GM18873 (cell line): ENCODE measurements around the gene RNU1-2.
"Not testable (repeated sequence)": the region's sequence is repeated elsewhere in the genome, so short reads cannot be mapped to it uniquely, and the experiment has no call there.

Experiments
- ATAC-seq: cut with Tn5 transposase; IDR thresholded peaks from one replicate; pipeline ENCODE4 v1.9.1; 2021; ENCODE audit warnings: mild to moderate bottlenecking, moderate library complexity, moderate number of reproducible peaks; ENCODE audit not compliant: unreplicated experiment, low FRiP score

The RNU1-2 gene

DNA sequence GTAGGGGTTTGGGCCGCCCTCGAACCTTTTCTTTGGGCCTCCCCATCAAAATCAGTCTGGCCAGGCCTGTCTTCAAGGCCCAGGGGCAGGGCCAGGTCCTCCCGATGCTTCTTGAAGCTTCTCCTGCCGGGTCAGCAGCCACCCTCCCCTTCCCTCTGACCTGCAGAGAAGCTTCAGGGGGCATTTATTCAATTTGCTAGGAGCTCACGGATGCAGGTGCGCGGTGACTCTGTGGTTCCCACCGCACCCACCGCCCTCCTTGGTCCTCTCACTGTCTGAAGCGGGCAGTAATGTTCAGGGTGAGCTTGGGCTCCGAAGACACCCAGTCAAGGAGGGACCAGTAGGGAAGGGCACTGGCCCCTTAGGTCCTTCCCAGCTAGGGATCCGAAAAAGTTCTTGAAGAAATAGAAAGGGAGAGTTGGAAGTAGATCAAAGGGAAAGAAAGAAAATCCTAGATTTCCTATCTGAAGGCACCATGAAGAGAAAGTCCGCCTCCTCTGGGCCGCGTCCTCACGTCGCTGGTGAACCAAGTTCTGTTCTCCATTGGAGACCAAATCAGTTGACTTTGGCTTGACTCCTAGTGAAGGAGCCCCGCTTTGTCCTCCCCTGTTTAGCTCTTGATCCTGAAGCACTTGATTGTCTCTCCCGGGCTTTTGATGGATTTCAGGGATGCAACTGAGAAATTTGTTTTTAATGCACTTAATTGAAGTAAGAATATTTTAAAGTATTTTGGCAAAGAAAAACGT lies 8.7 kb upstream of the RNU1-2 start:
- ATAC-seq: no peak

DNA sequence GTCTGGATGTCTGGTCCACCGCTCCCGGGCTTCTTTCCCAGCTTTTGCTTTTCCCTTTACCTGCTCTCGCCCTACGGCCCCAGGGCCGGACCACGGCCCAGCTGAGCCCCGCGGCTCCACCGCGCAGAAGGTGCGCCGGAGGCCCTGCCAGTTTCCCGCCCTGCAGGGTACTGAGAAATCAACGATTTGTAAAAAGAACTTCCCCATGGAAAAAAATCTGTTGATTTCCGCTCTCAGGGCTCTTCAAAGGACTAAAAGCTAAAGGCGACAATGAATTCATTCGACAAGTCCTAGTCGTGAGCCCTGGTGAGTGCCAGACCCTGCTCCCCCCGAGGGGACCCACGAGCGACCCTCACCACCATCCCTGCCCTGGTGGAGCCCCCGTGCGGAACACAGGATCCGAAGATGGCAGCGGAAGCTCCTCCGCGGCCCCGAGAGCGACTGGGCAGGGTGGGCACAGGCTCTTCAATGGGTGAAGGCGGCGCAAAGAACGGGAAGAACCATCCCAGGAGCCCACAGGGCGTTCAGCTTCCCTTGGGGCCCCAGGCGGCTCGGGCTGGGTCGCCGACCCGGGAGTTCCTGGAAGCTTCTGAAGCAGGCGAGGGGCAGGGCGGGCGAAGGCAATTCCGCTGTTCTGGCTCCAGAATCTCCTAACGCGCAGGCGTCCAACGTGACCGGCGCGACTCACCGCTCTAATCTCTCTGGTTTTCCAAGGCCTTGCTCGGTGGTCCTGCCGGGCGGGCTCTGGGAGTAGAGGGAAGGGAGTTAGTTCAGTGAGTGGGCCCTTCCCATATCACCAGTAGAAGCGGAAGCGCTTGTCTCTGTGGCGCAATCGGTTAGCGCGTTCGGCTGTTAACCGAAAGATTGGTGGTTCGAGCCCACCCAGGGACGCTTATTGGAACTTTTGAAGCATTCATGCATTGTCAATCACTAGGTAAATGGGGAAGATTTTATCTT lies 6.6 kb upstream of the RNU1-2 start:
- no peak for ATAC-seq

DNA sequence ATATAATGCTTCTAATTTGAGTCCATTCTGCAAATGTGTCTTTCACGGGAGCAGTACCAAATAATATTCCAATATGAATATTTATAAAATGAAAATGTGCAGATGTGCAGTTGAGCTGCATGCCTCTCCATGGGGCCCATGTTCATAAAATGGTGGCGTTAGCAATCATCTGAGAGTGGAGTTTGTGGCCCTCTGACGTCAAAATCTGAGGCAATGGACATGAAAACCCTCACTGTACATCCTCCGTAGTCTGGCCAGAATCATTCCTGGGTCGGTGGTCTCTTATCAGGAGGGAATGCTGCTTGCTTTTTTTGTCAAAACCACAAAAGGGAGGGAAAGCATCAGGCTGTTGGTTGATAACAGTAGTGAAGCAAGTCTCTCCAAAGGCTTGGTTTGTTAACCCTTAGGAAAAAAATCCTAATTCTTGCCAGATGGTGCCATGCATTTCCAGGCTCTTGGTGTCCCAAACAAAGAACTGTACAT lies 5.2 kb upstream of the RNU1-2 start:
- ATAC-seq: not testable (repeated sequence)

DNA sequence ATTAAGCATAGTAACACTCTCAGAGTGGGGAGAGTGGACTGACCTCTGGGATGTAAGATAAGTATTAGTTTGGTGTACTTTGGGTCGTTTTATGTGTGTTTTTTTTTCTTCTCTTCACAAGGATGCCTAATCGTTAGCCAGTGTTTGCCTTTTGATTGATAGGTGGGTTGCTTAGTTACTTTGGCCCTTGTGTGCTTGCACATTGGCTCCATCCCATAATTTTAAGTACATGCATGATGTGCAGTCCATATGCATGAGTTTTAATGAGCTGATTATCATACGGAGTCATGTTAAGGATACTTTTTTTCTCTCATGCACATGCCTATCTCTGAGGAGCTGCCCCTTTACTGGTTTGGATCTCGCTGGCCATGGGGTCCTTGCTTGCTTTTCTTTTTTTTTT lies 4.7 kb upstream of the RNU1-2 start:
- not testable (repeated sequence) for ATAC-seq

DNA sequence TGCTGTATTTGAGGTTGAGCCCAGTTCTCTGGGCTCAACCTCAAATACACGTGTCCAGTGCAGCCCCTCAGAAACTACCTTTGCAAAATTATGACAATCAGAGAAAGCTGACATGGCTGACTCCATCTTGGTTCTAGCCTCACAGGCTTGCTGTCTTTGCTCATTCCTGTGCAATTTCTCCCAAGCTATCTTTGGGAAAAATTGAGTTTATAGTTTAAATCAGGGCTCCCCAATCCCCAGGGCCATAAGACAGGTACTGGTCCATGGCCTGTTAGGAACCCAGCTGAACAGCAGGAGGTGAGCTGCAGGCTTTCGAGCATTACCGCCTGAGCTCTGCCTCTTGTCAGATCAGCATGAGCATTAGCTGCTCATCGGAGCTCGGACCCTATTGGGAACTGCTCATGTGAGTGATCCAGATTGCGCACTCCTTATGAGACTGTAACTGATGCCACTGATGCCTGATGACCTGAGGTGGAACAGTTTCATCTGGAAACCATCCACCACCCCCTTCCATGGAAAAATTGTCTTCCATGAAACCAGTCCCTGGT lies 2.7 kb upstream of the RNU1-2 start:
- ATAC-seq: not testable (repeated sequence)

DNA sequence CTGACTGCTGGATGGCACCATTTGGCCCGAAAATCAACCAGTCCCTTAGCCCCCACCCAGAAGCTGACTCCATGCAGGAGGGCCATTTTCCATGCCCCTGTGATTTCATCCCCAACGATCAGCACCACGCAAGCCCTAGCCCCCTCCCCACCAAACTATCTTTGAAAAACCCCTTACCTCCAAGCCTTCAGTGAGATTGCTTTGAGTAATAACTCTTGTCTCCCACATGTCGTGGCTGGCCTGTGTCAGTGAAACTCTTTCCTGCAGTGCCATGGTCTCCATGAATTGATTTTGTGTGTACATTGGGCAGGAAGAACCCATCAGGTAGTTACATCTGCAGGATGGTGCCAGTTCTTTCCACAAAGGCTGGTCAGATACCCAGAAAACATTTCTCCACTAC lies 2.0 kb upstream of the RNU1-2 start:
- ATAC-seq: not testable (repeated sequence)

DNA sequence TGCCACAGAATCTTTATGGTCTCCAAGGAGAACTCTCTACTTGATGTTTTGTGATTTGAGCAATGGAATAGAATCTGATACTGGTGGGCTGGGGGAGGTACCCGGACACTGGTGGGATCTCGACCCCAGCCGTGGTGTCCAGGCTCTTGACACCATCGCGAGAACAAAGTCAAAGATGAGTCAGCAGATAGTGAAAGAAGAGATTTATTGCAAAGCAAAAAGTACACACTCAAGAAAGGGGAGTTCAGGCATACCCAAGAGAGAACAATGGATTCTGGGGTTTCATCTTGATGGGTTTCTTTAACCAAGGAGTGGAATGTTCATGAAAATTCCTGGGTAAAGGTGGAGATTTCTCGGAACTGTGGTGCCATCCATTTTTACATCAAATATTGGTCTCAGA lies 1.4 kb upstream of the RNU1-2 start:
- not testable (repeated sequence) for ATAC-seq

DNA sequence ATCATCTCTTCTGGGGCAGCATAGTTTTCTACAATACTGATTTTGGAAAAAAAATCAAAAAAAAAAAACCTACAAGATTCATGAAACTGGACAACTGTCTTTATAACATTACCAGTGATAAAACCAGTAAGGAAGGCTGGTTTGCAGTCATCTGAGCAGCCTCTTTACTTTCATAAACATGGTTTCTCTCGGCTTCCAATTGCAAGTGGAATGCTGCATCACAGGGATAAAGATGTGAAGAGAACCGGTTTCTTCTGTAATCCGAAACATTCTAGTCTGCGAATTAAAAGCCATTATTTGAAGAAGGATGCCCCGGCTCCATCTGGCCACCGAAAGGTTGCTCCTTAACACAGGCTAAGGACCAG lies 565 bp upstream of the RNU1-2 start:
- ATAC-seq: not testable (repeated sequence)

DNA sequence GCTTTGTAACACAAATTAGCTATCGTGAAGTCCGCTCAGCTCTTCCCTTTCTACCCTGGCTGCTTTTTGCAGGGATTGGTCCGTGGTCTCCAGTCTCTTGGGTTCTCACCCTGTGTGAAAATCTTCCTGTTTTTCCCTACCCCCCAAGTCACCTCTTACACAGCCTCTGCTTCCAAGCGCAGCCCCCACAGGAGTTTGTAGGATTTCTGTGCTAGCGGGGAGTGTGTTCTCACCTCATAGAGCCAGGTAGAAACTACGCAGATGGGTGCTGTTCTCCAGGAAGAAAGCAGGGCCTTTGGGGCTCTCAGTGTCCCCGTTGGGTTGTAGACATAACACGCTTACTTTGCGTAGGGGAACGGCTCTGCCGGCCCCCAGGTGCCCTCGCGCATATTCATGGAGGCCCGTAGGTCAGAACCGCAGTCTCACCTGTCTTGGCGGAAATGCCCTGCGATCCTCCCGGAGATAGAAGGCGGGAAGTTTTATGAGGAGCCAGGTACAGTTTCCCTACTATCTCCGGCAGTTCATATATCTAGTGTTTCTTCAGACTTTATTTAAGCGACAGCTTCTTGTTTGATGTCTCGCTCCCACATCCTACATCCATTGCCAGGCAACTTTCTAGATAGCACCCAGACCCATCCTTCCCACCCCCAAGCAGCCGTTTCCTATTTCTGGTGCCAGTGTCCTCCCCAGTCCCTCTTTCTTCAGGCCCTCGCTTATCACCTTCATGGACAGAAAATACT lies 706 bp downstream of the RNU1-2 start:
- peak; percentile 11 for ATAC-seq

DNA sequence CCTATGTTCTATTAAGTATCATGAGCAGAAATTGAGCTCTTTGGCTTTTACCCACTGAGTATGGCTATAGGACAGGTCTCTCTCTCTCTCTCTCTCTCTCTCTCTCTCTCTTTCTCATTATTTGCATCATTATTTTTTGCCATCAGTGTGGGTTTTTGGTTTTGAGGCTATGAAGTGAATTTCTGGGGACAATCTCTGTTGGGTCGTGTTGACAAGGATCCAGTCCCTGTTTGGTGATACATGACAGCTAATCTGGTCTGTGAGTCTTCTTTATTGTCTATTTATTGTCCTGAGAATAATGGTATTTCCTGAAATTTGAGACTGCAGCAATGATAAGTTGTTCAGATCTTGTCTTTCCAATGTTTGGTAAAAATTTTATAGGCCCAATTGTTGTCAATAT lies 1.9 kb downstream of the RNU1-2 start:
- ATAC-seq: not testable (repeated sequence)

DNA sequence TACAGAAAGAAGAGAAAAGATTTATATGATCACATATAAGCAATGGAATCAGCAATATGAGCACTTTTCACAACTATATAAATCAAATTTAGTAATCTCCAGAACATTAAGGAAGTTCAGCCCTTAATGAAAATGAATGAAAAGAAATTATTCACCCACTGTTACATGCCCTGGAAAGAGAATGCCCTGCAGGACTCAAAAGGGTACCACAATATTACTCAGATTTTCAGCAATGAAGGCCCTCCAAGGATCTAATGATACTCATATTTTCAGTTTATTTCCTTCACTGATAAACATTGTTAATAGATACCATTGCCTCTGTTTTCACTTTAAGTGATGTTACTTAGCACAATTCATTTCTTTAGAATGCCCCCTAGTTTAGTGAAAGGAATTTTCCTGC lies 2.5 kb downstream of the RNU1-2 start:
- not testable (repeated sequence) for ATAC-seq

DNA sequence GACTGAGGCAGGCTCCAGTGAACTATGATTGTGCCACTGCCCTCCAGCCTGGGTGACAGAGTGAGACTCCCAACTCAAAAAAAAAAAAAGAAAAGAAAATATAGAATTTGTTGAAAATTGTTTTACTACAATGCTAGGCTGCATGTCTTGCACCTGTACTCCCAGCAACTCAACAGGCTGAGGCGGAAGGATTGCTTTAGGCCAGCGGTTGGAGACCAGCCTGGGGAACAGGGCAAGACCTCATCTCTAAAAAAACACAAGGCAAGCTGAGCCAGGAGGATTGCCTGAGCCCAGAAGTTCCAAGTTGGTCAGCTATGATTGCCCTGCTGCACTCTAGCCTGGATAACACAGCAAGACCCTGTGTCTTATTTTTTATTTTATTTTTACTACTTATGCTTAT lies 3.2 kb downstream of the RNU1-2 start:
- not testable (repeated sequence) for ATAC-seq

DNA sequence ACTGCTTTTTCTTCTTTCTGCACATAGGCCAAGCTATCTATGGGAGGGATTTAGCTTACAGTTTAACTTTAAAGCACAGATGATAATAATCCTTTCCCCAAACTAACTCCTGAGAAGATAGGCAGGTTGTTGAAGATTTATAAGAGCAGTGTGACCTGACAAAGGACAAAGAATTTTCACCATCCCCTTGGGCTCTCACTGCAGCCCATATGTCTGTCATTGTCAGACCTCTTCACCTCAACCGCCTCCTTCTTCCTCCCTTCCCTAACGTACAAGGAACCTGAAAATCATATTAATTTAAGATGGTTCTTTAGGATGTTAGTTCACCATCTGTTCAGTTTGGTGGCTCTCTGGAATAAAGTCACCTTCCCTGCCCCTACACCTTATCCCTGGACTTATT lies 5.0 kb downstream of the RNU1-2 start:
- no peak for ATAC-seq

DNA sequence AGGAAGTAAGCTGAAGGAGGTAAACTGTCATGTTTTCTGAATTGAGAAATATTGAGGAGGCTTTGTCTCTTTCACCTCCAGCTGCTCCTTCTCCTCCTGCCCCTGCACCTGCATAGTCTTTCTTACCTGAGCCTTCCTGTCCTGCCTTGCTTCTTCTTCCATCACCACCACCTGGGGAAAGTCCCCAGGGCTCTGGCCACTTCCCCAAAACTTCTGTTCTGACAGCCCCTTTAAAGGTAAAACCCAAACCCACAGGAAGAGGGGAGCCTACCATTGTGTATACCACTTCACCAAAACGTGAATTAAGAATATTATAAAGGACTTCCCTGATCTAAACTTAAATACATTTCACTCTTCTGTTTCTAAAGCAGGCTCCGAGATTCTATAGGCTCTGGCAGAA lies 5.6 kb downstream of the RNU1-2 start:
- ATAC-seq: not testable (repeated sequence)

DNA sequence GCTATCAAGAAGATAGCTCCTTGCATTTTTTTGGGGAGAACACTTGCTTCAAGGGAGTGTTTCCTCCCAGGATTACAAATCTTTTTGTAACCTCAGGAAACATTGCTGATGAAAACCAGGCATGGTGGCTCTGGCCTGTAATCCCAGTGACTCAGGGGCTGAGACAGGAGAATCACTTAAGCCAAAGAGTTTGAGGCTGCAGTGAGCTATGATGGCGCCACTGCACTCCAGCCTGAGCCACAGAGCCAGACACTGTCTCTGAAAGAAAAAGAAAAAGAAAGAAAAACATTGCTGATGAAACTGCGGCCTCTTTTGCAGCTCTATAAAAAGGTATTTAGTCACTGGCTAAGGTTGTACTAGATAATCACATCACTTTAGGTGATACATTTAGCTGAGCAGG lies 7.3 kb downstream of the RNU1-2 start:
- no peak for ATAC-seq

DNA sequence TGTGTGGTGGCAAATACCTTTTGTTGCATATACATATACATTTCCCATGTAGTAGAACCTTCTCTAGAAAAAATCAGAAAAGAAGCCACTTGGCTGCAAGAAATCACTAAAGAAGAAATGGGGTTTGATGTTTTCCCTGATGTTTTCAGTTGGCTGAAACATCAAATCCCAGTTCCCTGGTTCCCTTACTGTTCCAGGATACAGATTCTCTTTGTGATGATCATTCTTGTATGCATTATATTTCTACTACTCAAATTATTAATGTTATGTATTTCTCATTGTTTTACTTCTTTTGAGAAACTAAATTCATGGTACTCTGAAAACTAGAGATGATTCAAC lies 7.6 kb downstream of the RNU1-2 start:
- ATAC-seq: no peak

DNA sequence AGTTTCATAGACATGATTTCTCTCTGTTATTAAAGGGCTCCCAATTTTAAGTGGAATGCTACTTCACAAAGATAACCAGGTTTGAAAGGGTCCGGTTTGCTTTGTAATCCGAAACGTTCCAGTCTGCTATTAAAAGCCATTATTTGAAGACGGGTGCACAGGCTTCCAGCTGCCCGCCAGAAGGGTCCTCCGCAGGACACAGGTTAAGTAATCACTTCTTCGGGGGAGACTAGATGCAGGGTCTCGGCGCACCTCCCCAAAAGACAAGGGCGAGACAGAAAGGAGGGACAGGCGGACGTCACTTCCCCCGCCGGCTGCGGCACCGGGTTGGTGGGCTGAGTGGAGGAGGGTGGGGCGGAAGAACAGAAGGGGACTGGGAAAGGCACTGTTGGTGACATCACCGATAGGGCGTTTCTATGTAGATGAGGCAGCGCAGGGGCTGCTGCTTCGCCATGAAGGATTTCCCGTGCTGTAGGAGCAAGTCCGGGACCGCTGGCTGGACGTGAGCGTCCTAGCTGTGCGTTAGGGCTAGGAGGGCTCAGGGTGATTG lies 8.9 kb downstream of the RNU1-2 start:
- ATAC-seq: peak; percentile 81

DNA sequence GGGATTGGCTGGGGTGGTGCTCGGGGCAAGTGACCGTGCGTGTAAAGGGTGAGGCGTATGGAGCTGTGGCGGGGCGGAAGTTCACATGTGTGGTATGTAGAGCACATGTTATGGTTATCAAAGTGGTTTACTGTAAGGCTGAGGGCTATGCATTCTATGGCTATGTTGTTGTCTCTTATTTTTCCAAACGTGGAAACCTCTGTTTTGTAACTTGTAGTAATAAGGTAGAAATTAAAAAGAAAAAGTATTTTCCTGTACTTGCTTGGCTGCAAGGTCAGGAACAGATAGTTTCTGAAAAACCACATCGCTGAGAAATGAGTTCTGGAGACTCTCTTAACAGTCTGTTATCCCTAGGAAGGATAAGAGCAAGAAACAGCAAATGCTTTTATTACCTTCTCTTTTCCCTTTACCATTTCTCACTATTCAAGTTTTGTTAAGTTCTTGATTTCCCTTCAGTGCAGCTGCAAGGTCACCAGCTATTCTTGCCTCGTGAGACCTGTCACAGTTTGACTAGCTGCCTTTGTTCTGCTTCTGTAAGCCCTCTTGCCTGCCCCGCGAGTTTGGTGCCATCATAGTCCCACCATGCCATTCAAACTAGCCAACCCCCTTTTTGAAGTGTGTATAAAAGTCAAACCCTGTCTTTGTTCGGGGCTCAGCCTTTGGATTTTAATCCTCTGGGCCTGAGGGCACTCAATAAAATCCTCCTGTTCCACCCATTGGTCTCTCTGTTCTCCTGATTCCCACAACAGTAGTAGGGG lies 9.5 kb downstream of the RNU1-2 start:
- peak; percentile 60 for ATAC-seq

DNA sequence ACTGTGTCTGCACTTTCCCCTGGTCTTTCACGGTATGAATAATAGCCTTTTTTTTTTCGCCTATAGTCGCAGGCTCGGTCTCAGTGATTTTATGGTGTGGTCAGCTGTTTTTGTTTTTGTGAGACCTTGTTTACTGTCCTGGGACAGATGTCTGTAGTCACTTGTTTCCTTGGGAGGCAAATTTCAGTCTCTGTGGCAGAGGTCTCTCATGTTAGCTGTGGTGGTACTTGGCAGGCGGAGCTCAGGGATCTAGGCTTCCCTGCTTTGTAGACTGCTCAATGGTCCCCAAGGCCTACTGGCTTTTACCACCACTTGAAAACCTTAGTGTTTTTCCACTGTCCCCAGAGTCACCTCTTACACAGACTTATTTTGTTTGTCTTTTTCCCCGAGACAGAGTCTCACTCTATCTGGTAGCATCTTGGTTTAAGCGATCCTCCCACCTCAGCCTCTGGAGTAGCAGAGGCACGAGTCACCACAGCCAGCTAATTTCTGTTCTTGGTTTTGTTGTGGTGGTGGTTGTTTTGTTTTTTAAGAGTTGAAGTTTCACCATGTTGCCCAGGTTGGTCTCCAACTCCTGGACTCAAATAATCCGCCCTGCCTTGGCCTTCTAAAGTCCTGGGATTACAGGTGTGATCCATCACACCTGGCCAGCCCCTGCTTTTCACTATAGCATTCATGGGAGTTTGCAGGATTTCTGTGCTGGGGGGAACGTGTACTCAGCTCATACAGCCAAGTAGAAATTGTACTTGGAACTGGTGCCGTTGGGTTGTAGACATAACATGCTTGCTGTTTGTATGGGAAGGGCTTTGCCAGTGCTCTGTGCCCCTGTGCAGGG lies 10.3 kb downstream of the RNU1-2 start:
- peak; percentile 3 for ATAC-seq
